ENCODE measurements around the gene RPL35. TPM values are rescaled to one million over a fixed set of nuclear protein-coding genes. Genes with fewer than 3 reads are reported as not detected.
"Not testable (repeated sequence)": the region's sequence is repeated elsewhere in the genome, so short reads cannot be mapped to it uniquely, and the experiment has no call there.

RPL35 gene
- total RNA-seq, 1 donor from 2014 or later, result 686 TPM

- no peaks in the 10 kb centered on the region for H3K9me3 ChIP-seq (replicated peaks)
- H3K27ac ChIP-seq (replicated peaks), result peak overlapping the region; percentile 95
- no peak for DNase-seq
- H3K27me3 ChIP-seq (ENCODE audit: low read depth), result no peaks in the 10 kb centered on the region
- H3K4me1 ChIP-seq, result peaks cover 40% of the 10 kb centered on the region
- intact Hi-C loops (cut with micrococcal nuclease), result no loop called here
- TF ChIP-seq CTCF (IDR thresholded peaks at IDR 0.05; ENCODE audit: borderline replicate concordance), result no peak
- H3K4me3 ChIP-seq, result no peak overlapping the region
- no peaks in the 10 kb centered on the region for H3K36me3 ChIP-seq
These were observed 12.0 kb downstream of the RPL35 start for GRCh38 chr9:124849801-124850200.

- H3K27me3 ChIP-seq (ENCODE audit: low read depth), result no peaks in the 10 kb centered on the region
- no peak for TF ChIP-seq CTCF (IDR thresholded peaks at IDR 0.05; ENCODE audit: borderline replicate concordance)
- intact Hi-C loops (cut with micrococcal nuclease), result no loop called here
These were observed 14.8 kb downstream of the RPL35 start for GRCh38 chr9:124846969-124847368.

DNA sequence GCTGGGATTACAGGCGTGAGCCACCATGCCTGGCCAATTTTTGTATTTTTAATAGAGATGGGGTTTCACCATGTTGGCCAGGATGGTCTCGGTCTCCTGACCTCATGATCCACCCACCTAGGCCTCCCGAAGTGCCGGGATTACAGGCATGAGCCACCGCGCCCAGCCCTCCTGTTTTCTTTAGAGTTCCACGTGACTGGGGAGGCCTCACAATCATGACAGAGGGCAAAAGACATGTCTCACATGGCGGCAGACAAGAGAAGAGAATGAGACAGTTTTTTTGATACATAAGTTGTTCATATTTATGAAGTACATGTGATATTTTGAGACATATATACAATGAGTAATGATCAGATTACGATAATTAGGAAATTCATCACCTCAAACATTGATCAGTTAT, 15.3 kb downstream of the RPL35 start:
- intact Hi-C loops (cut with micrococcal nuclease), result not testable (repeated sequence)

More at GRCh38 chr9:124846969-124847368, 14.8 kb downstream of the RPL35 start:
- H3K4me1 ChIP-seq, result peaks cover 25% of the 10 kb centered on the region
- DNase-seq, result no peak
- H3K36me3 ChIP-seq, result no peaks in the 10 kb centered on the region
- no peak overlapping the region for H3K27ac ChIP-seq (replicated peaks)
- H3K4me3 ChIP-seq, result no peak overlapping the region
- H3K9me3 ChIP-seq (replicated peaks), result no peaks in the 10 kb centered on the region

GRCh38 chr9:124844291-124844690, 17.5 kb downstream of the RPL35 start:
- no peak for DNase-seq
- intact Hi-C loops (cut with micrococcal nuclease), result no loop called here
- H3K4me1 ChIP-seq, result peaks cover 18% of the 10 kb centered on the region
- H3K9me3 ChIP-seq (replicated peaks), result no peaks in the 10 kb centered on the region
- no peaks in the 10 kb centered on the region for H3K36me3 ChIP-seq
- H3K4me3 ChIP-seq, result no peak overlapping the region
- no peaks in the 10 kb centered on the region for H3K27me3 ChIP-seq (ENCODE audit: low read depth)
- no peak for TF ChIP-seq CTCF (IDR thresholded peaks at IDR 0.05; ENCODE audit: borderline replicate concordance)
- no peak overlapping the region for H3K27ac ChIP-seq (replicated peaks)

More for the DNA sequence above, 15.3 kb downstream of the RPL35 start:
- peaks cover 25% of the 10 kb centered on the region for H3K4me1 ChIP-seq
- H3K4me3 ChIP-seq; H3K9me3 ChIP-seq (replicated peaks); H3K36me3 ChIP-seq; H3K27ac ChIP-seq (replicated peaks); H3K27me3 ChIP-seq (ENCODE audit: low read depth); DNase-seq: not testable (repeated sequence)

- H3K4me3 ChIP-seq, result no peak overlapping the region
- H3K36me3 ChIP-seq, result no peaks in the 10 kb centered on the region
- H3K4me1 ChIP-seq, result peaks cover 17% of the 10 kb centered on the region
- no peak for TF ChIP-seq CTCF (IDR thresholded peaks at IDR 0.05; ENCODE audit: borderline replicate concordance)
- H3K9me3 ChIP-seq (replicated peaks), result no peaks in the 10 kb centered on the region
- no peak for DNase-seq
- no peaks in the 10 kb centered on the region for H3K27me3 ChIP-seq (ENCODE audit: low read depth)
- intact Hi-C loops (cut with micrococcal nuclease), result no loop called here
- no peak overlapping the region for H3K27ac ChIP-seq (replicated peaks)
These were observed 18.2 kb downstream of the RPL35 start for GRCh38 chr9:124843456-124844034.

GRCh38 chr9:124841075-124841821, 20.5 kb downstream of the RPL35 start:
- Histone ChIP-seq H3K4me1 (peaks cover 26% of the 10 kb centered on the region), H3K4me3 (no peak overlapping the region), H3K9me3 (replicated peaks) (no peaks in the 10 kb centered on the region), H3K27me3 (ENCODE audit: low read depth) (no peaks in the 10 kb centered on the region), H3K36me3 (no peaks in the 10 kb centered on the region), H3K27ac (replicated peaks) (no peak overlapping the region)
- DNase-seq, result no peak
- intact Hi-C loops (cut with micrococcal nuclease), result no loop called here
- no peak for TF ChIP-seq CTCF (IDR thresholded peaks at IDR 0.05; ENCODE audit: borderline replicate concordance)
